HepG2 (cell line): ENCODE results near the gene PSEN2. TPM values are rescaled to one million over a fixed set of nuclear protein-coding genes. Genes with fewer than 3 reads are reported as not detected.

ENCODE experiments used
- CCAR2 ChIP-seq: fragments of 200-400 bp; formaldehyde crosslinking; optimal IDR thresholded peaks from 2 replicates; pipeline ENCODE3; 2018; ENCODE audit warnings: low read depth, mild to moderate bottlenecking, low read length, moderate library complexity
- CENPBD1 ChIP-seq: sonication (generic); formaldehyde crosslinking; IDR thresholded peaks from 2 replicates; pipeline ENCODE4 v1.8.0; 2022; ENCODE audit warnings: missing genetic modification reagents, low read depth, mild to moderate bottlenecking, borderline replicate concordance
- FOXJ3 ChIP-seq: sonication (generic); formaldehyde crosslinking; IDR thresholded peaks from 2 replicates; pipeline ENCODE4 v1.4.0; 2020; ENCODE audit warnings: missing genetic modification reagents, mild to moderate bottlenecking, borderline replicate concordance
- IRX3 ChIP-seq: sonication (generic); formaldehyde crosslinking; IDR thresholded peaks from 2 replicates; pipeline ENCODE4 v1.8.1; 2023; ENCODE audit warnings: mild to moderate bottlenecking, low read depth, missing genetic modification reagents, borderline replicate concordance
- MIER3 ChIP-seq: IDR thresholded peaks from 2 replicates; pipeline ENCODE4 v1.6.1; 2016; ENCODE audit warnings: missing compliant biosample characterization, borderline replicate concordance
- NAIF1 ChIP-seq: sonication (generic); formaldehyde crosslinking; IDR thresholded peaks from 2 replicates; pipeline ENCODE4 v1.5.0; 2020; ENCODE audit warnings: mild to moderate bottlenecking, missing genetic modification reagents, borderline replicate concordance
- NFE2L1 ChIP-seq: sonication (generic); formaldehyde crosslinking; IDR thresholded peaks from 2 replicates; pipeline ENCODE4 v1.4.0; 2020; ENCODE audit warnings: missing genetic modification reagents, mild to moderate bottlenecking, borderline replicate concordance
- PAX8 ChIP-seq: sonication (generic); formaldehyde crosslinking; IDR thresholded peaks from 2 replicates; pipeline ENCODE4 v1.8.0; 2022; ENCODE audit warnings: mild to moderate bottlenecking, missing genetic modification reagents, borderline replicate concordance
- PHF20 ChIP-seq: sonication (generic); formaldehyde crosslinking; IDR thresholded peaks from 2 replicates; pipeline ENCODE4 v1.5.0; 2020; ENCODE audit warnings: mild to moderate bottlenecking, missing genetic modification reagents
- PHF21A ChIP-seq: sonication (generic); formaldehyde crosslinking; IDR thresholded peaks from 2 replicates; pipeline ENCODE4 v1.5.0; 2020; ENCODE audit warnings: mild to moderate bottlenecking, missing genetic modification reagents
- PHF8 ChIP-seq: sonication (generic); formaldehyde crosslinking; IDR thresholded peaks from 2 replicates; pipeline ENCODE4 v1.5.0; 2020; ENCODE audit warnings: missing genetic modification reagents
- RAD21 ChIP-seq: fragments of 450-650 bp; formaldehyde crosslinking; IDR thresholded peaks from 2 replicates; pipeline ENCODE4 v1.5.0; 2020; ENCODE audit warnings: mild to moderate bottlenecking
- SOX13 ChIP-seq, 3 experiments: fragments of 450-650 bp in 1 of 3; sonication (generic) in 1 of 3; formaldehyde crosslinking in 1 of 3; IDR thresholded peaks in 2 of 3; conservative IDR thresholded peaks in 1 of 3; 2 replicates each; pipeline versions ENCODE4 v1.5.0 to v1.6.1; 2016 to 2020; ENCODE audit warnings: antibody characterized with exemption in 1 of 3, mild to moderate bottlenecking in 1 of 3, missing compliant biosample characterization in 1 of 3, missing genetic modification reagents in 1 of 3, moderate library complexity in 1 of 3
- SRSF4 ChIP-seq: fragments of 200-400 bp; formaldehyde crosslinking; IDR thresholded peaks from one replicate; pipeline ENCODE4 v1.6.1; 2018; ENCODE audit warnings: mild to moderate bottlenecking, low read depth, low read length, moderate library complexity; ENCODE audit not compliant: poor library complexity, severe bottlenecking
- SRY ChIP-seq: sonication (generic); formaldehyde crosslinking; IDR thresholded peaks from 2 replicates; pipeline ENCODE4 v1.8.0; 2022; ENCODE audit warnings: mild to moderate bottlenecking, missing genetic modification reagents
- ZBTB38 ChIP-seq: sonication (generic); formaldehyde crosslinking; IDR thresholded peaks from 2 replicates; pipeline ENCODE4 v1.5.1; 2020; ENCODE audit warnings: mild to moderate bottlenecking, missing genetic modification reagents
- ZKSCAN8 ChIP-seq: IDR thresholded peaks from 2 replicates; pipeline ENCODE4 v1.6.1; 2016; ENCODE audit warnings: borderline replicate concordance, missing genetic modification reagents, missing compliant biosample characterization
- ZNF136 ChIP-seq: sonication (generic); formaldehyde crosslinking; IDR thresholded peaks from 2 replicates; pipeline ENCODE4 v1.8.1; 2022; ENCODE audit warnings: low read depth, mild to moderate bottlenecking, moderate library complexity, missing genetic modification reagents
- ZNF431 ChIP-seq: sonication (generic); formaldehyde crosslinking; IDR thresholded peaks from 2 replicates; pipeline ENCODE4 v1.9.0; 2022; ENCODE audit warnings: missing genetic modification reagents, low read depth, mild to moderate bottlenecking, borderline replicate concordance
- ZNF660 ChIP-seq: sonication (generic); formaldehyde crosslinking; IDR thresholded peaks from 2 replicates; pipeline ENCODE4 v1.5.1; 2020; ENCODE audit warnings: mild to moderate bottlenecking, low read depth, missing genetic modification reagents, borderline replicate concordance
- ZNF710 ChIP-seq: sonication (generic); formaldehyde crosslinking; IDR thresholded peaks from 2 replicates; pipeline ENCODE4 v1.5.0; 2020; ENCODE audit warnings: mild to moderate bottlenecking, missing genetic modification reagents, borderline replicate concordance
- ZNF766 ChIP-seq: sonication (generic); formaldehyde crosslinking; IDR thresholded peaks from 2 replicates; pipeline ENCODE4 v1.5.0; 2020; ENCODE audit warnings: missing genetic modification reagents, borderline replicate concordance
- ZNF792 ChIP-seq: IDR thresholded peaks from 2 replicates; pipeline ENCODE4 v1.6.1; 2016
- polyA plus RNA-seq, 8 experiments: library from polyadenylated mRNA; depleted of rRNA in 3 of 8; stranded (reverse) in 7 of 8; unstranded in 1 of 8; fragments of >200 nt; fragmentation: Illumina TruSeq in 4 of 8; extraction: Trizol in 4 of 8; gene quantifications; 2 replicates each; pipeline versions ENCODE4 v1.2.1 to v1.2.3, GENCODE V29; 2011 to 2016; ENCODE audit warnings: low read depth in 4 of 8, missing spikeins in 1 of 8, mixed read lengths in 1 of 8; ENCODE audit not compliant: insufficient read depth in 1 of 8
- total RNA-seq, 5 experiments: library from RNA; depleted of rRNA; stranded (reverse); fragments of >200 nt; fragmentation: Illumina TruSeq; extraction: Trizol; gene quantifications; 2 replicates each; pipeline ENCODE4 v1.2.3, GENCODE V29; 2016; ENCODE audit warnings: low read depth in 1 of 5
- TF ChIP-seq, protein P1 (sequence below): sonication (generic); formaldehyde crosslinking; IDR thresholded peaks from 2 replicates; pipeline ENCODE4 v1.9.0; 2021; ENCODE audit warnings: missing genetic modification reagents, mild to moderate bottlenecking, borderline replicate concordance

Gene PSEN2
- total and polyA plus RNA-seq, 2 of the 13 experiments (the other 11 are each of a cell fraction or from before 2014, with no cell fraction given) = 5.9 to 13.1 TPM

DNA sequence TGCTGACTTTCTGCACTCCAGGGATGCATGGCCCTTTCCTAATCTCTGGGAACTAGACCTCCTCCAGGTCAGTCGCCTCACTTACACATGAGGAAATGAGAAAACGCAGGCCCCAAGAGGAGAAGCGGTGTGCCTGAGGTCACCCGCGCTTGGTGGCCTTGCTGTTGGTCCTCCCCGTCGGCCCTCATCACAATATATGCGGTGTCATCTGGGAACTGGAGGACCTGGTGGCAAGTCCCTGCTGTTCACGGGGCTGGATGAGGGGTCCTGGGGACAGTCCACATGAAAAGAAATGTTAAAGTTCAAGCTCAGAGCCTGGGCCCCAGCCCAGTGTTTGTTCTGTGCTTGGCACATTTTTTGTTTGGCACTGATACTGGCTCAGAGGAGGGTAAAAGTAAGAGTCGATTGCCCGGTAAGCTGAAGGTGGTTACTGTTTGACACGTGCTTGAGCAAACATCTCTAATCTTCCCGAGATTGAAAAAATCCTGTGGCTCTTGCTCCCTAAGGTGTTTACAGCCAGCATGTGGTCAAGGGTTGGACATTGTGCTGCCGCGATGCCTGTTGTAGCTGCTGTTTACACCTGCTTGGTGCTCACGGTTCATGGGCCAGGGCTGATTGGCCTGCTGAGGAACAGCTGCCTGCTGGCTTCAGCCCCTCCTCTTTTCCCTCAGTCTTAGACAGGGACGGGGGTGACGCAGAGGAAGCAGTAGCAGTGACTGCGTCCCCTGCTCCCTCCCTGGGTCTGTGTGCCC, 74.9 kb downstream of the PSEN2 start (continued):
- TF ChIP-seq, protein P1, sequence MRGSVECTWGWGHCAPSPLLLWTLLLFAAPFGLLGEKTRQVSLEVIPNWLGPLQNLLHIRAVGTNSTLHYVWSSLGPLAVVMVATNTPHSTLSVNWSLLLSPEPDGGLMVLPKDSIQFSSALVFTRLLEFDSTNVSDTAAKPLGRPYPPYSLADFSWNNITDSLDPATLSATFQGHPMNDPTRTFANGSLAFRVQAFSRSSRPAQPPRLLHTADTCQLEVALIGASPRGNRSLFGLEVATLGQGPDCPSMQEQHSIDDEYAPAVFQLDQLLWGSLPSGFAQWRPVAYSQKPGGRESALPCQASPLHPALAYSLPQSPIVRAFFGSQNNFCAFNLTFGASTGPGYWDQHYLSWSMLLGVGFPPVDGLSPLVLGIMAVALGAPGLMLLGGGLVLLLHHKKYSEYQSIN = no peak
- no peak for TF ChIP-seq ZNF710 (CRISPR knock-in tag)
- no peak for TF ChIP-seq SOX13 (IDR thresholded peaks at IDR 0.05)
- TF ChIP-seq SOX13 (CRISPR knock-in tag; conservative IDR thresholded peaks at IDR 0.05 in 1 of 2, IDR thresholded peaks at IDR 0.05 in 1 of 2) = peak in 1 of 2 experiments; percentile 77; a peak in 2 of 4 replicates
- peak; percentile 72; the same call in 1 of the 2 replicates for TF ChIP-seq FOXJ3
- no peak for TF ChIP-seq NFE2L1
- no peak; the same call in none of the 2 replicates for TF ChIP-seq MIER3 (CRISPR knock-in tag)
- no peak for TF ChIP-seq CENPBD1
- TF ChIP-seq ZBTB38 (CRISPR knock-in tag) = peak; percentile 86
- TF ChIP-seq CCAR2 = no peak
- TF ChIP-seq NAIF1 (CRISPR knock-in tag) = no peak
- TF ChIP-seq SRY (CRISPR knock-in tag) = peak; percentile 67; the same call in 1 of the 2 replicates
- no peak for TF ChIP-seq SRSF4
- peak; percentile 63 for TF ChIP-seq ZNF792 (CRISPR knock-in tag)
- no peak for TF ChIP-seq IRX3 (CRISPR knock-in tag)
- TF ChIP-seq ZNF136 (CRISPR knock-in tag) = 0 out of 2 replicates have a peak, but pooled peaks have one; percentile 12
- TF ChIP-seq PAX8 = no peak
- TF ChIP-seq PHF20 (CRISPR knock-in tag) = no peak
- no peak for TF ChIP-seq ZNF660 (CRISPR knock-in tag)
- no peak for TF ChIP-seq PHF8 (CRISPR knock-in tag)
- peak; percentile 72 for TF ChIP-seq PHF21A (CRISPR knock-in tag)
- TF ChIP-seq ZNF766 (CRISPR knock-in tag) = no peak
- TF ChIP-seq ZKSCAN8 (CRISPR knock-in tag) = 0 out of 2 replicates have a peak, but pooled peaks have one; percentile 46
- no peak for TF ChIP-seq ZNF431 (CRISPR knock-in tag)
- TF ChIP-seq RAD21 (CRISPR knock-in tag) = no peak
